HepG2 (cell line): ENCODE measurements around the gene ZNF548. TPM values are rescaled to one million over a fixed set of nuclear protein-coding genes. Genes with fewer than 3 reads are reported as not detected.

Experiments
- HMGXB4 ChIP-seq, 2 experiments: sonication (generic) in 1 of 2; formaldehyde crosslinking in 1 of 2; IDR thresholded peaks; 2 replicates each; pipeline versions ENCODE4 v1.4.0 to v1.6.1; 2018 to 2020; ENCODE audit warnings: missing genetic modification reagents in 2 of 2, borderline replicate concordance in 1 of 2, low read depth in 1 of 2, mild to moderate bottlenecking in 1 of 2, missing biosample characterization in 1 of 2
- HNF1B ChIP-seq: sonication (generic); formaldehyde crosslinking; IDR thresholded peaks from 2 replicates; pipeline ENCODE4 v1.5.1; 2020; ENCODE audit warnings: mild to moderate bottlenecking, moderate library complexity, missing genetic modification reagents
- HOXA5 ChIP-seq: sonication (generic); formaldehyde crosslinking; IDR thresholded peaks from 2 replicates; pipeline ENCODE4 v1.4.0; 2020; ENCODE audit warnings: missing genetic modification reagents
- MAFF ChIP-seq: IDR thresholded peaks from 2 replicates; pipeline ENCODE4 v1.6.1; 2011; ENCODE audit warnings: low read depth, low read length, improper control_type of control experiment
- REPIN1 ChIP-seq: sonication (generic); formaldehyde crosslinking; IDR thresholded peaks from 2 replicates; pipeline ENCODE4 v1.8.0; 2022; ENCODE audit warnings: missing genetic modification reagents, low read depth, mild to moderate bottlenecking, borderline replicate concordance
- ZBTB20 ChIP-seq: sonication (generic); formaldehyde crosslinking; IDR thresholded peaks from 2 replicates; pipeline ENCODE4 v1.8.1; 2023; ENCODE audit warnings: missing genetic modification reagents, low read depth, mild to moderate bottlenecking, borderline replicate concordance
- ZNF138 ChIP-seq: sonication (generic); formaldehyde crosslinking; IDR thresholded peaks from 2 replicates; pipeline ENCODE4 v1.5.0; 2020; ENCODE audit warnings: mild to moderate bottlenecking, low read depth, missing genetic modification reagents
- ZNF318 ChIP-seq: sonication (generic); formaldehyde crosslinking; IDR thresholded peaks from 2 replicates; pipeline ENCODE4 v1.4.0; 2020; ENCODE audit warnings: mild to moderate bottlenecking, missing genetic modification reagents
- ZNF333 ChIP-seq: sonication (generic); formaldehyde crosslinking; IDR thresholded peaks from 2 replicates; pipeline ENCODE4 v1.4.0; 2020; ENCODE audit warnings: mild to moderate bottlenecking, missing genetic modification reagents, borderline replicate concordance
- ZNF510 ChIP-seq: sonication (generic); formaldehyde crosslinking; IDR thresholded peaks from 2 replicates; pipeline ENCODE4 v1.4.0; 2020; ENCODE audit warnings: low read depth, mild to moderate bottlenecking, missing genetic modification reagents
- ZSCAN31 ChIP-seq: sonication (generic); formaldehyde crosslinking; IDR thresholded peaks from 2 replicates; pipeline ENCODE4 v1.5.0; 2020; ENCODE audit warnings: low read depth, mild to moderate bottlenecking, missing genetic modification reagents
- polyA plus RNA-seq, 8 experiments: library from polyadenylated mRNA; depleted of rRNA in 3 of 8; stranded (reverse) in 7 of 8; unstranded in 1 of 8; fragments of >200 nt; fragmentation: Illumina TruSeq in 4 of 8; extraction: Trizol in 4 of 8; gene quantifications; 2 replicates each; pipeline versions ENCODE4 v1.2.1 to v1.2.3, GENCODE V29; 2011 to 2016; ENCODE audit warnings: low read depth in 4 of 8, missing spikeins in 1 of 8, mixed read lengths in 1 of 8; ENCODE audit not compliant: insufficient read depth in 1 of 8
- total RNA-seq, 5 experiments: library from RNA; depleted of rRNA; stranded (reverse); fragments of >200 nt; fragmentation: Illumina TruSeq; extraction: Trizol; gene quantifications; 2 replicates each; pipeline ENCODE4 v1.2.3, GENCODE V29; 2016; ENCODE audit warnings: low read depth in 1 of 5
- TF ChIP-seq, protein P1 (sequence below): sonication (generic); formaldehyde crosslinking; IDR thresholded peaks from 2 replicates; pipeline ENCODE4 v1.8.0; 2022; ENCODE audit warnings: mild to moderate bottlenecking, missing genetic modification reagents, moderate library complexity
- TF ChIP-seq, protein P2 (sequence below): sonication (generic); formaldehyde crosslinking; IDR thresholded peaks from 2 replicates; pipeline ENCODE4 v1.5.0; 2020; ENCODE audit warnings: mild to moderate bottlenecking, low read depth, missing genetic modification reagents, borderline replicate concordance

The ZNF548 gene
- total and polyA plus RNA-seq, 2 of the 13 experiments (the other 11 are each of a cell fraction or from before 2014, with no cell fraction given), result 19.6 to 24.9 TPM

GRCh38 chr19:57389730-57390598, at the start of gene ZNF548 (continued):
- 0 out of 2 replicates have a peak, but pooled peaks have one; percentile 42 for TF ChIP-seq ZSCAN31
- TF ChIP-seq, protein P1, sequence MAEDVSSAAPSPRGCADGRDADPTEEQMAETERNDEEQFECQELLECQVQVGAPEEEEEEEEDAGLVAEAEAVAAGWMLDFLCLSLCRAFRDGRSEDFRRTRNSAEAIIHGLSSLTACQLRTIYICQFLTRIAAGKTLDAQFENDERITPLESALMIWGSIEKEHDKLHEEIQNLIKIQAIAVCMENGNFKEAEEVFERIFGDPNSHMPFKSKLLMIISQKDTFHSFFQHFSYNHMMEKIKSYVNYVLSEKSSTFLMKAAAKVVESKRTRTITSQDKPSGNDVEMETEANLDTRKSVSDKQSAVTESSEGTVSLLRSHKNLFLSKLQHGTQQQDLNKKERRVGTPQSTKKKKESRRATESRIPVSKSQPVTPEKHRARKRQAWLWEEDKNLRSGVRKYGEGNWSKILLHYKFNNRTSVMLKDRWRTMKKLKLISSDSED (CRISPR knock-in tag), result no peak
- TF ChIP-seq, protein P2, sequence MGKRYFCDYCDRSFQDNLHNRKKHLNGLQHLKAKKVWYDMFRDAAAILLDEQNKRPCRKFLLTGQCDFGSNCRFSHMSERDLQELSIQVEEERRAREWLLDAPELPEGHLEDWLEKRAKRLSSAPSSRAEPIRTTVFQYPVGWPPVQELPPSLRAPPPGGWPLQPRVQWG, result no peak
- no peak for TF ChIP-seq MAFF
- TF ChIP-seq HOXA5, result no peak
- TF ChIP-seq ZNF333, result peak; percentile 65; the same call in 1 of the 2 replicates
- no peak for TF ChIP-seq ZNF318 (CRISPR knock-in tag)
- no peak for TF ChIP-seq ZNF138 (CRISPR knock-in tag)
- peak; percentile 75 for TF ChIP-seq HNF1B
- TF ChIP-seq HMGXB4 (CRISPR knock-in tag; IDR thresholded peaks at IDR 0.05; ENCODE audit: borderline replicate concordance in 1 of 2, low read depth in 1 of 2), result peak; percentile 50 to 79; a peak in 3 of 4 replicates
- peak; percentile 31; the same call in 1 of the 2 replicates for TF ChIP-seq ZNF510 (CRISPR knock-in tag)
- no peak for TF ChIP-seq REPIN1 (CRISPR knock-in tag)
- TF ChIP-seq ZBTB20 (CRISPR knock-in tag), result peak; percentile 57; the same call in 1 of the 2 replicates
